ENCODE measurements around the gene MFAP5.
A peak's percentile ranks its signal among the peaks of the same experiment; 100 is the strongest.

DNA sequence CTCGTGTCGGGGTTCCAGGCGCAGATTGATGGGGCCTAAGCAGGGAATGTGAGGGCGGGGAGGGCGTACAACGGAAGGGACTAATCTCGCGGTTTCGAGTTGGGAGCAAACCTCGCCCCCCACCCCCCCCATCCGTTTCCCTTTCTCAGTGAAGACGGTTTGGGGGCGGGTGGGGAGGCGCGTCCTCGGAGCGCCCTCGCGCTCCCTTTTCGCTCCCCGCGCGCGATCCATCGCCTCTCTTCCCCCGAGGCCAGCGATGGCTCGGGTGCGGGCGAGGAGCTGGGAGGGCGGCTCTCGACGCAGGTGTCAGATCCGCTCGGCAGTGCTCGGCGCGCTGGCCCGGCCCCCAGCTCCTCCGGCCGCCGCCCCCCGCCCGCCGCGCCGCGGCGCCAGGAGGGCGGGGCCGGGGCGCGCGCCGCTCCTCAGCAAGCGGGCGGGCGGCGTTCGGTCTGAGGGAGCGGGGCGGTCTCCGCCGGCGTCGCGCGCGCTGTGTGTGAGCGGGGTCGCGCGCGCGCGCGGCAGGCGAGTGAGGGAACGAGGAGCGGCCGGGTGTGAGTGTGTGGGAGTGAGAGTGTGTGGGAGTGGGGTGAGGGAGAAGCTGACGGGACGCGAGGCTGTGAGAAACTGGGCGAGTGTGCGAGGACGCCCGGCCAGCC, 35.0 kb upstream of the MFAP5 start, which contains the start of gene RIMKLB:
- TF ChIP-seq, protein P1, sequence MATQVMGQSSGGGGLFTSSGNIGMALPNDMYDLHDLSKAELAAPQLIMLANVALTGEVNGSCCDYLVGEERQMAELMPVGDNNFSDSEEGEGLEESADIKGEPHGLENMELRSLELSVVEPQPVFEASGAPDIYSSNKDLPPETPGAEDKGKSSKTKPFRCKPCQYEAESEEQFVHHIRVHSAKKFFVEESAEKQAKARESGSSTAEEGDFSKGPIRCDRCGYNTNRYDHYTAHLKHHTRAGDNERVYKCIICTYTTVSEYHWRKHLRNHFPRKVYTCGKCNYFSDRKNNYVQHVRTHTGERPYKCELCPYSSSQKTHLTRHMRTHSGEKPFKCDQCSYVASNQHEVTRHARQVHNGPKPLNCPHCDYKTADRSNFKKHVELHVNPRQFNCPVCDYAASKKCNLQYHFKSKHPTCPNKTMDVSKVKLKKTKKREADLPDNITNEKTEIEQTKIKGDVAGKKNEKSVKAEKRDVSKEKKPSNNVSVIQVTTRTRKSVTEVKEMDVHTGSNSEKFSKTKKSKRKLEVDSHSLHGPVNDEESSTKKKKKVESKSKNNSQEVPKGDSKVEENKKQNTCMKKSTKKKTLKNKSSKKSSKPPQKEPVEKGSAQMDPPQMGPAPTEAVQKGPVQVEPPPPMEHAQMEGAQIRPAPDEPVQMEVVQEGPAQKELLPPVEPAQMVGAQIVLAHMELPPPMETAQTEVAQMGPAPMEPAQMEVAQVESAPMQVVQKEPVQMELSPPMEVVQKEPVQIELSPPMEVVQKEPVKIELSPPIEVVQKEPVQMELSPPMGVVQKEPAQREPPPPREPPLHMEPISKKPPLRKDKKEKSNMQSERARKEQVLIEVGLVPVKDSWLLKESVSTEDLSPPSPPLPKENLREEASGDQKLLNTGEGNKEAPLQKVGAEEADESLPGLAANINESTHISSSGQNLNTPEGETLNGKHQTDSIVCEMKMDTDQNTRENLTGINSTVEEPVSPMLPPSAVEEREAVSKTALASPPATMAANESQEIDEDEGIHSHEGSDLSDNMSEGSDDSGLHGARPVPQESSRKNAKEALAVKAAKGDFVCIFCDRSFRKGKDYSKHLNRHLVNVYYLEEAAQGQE (IDR thresholded peaks at IDR 0.05; ENCODE audit: low read depth, low read length) = no peak
- TF ChIP-seq, protein P2, sequence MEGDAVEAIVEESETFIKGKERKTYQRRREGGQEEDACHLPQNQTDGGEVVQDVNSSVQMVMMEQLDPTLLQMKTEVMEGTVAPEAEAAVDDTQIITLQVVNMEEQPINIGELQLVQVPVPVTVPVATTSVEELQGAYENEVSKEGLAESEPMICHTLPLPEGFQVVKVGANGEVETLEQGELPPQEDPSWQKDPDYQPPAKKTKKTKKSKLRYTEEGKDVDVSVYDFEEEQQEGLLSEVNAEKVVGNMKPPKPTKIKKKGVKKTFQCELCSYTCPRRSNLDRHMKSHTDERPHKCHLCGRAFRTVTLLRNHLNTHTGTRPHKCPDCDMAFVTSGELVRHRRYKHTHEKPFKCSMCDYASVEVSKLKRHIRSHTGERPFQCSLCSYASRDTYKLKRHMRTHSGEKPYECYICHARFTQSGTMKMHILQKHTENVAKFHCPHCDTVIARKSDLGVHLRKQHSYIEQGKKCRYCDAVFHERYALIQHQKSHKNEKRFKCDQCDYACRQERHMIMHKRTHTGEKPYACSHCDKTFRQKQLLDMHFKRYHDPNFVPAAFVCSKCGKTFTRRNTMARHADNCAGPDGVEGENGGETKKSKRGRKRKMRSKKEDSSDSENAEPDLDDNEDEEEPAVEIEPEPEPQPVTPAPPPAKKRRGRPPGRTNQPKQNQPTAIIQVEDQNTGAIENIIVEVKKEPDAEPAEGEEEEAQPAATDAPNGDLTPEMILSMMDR (IDR thresholded peaks at IDR 0.05) = no peak
- TF ChIP-seq TAF1 (IDR thresholded peaks at IDR 0.05; ENCODE audit: borderline replicate concordance, low read depth, low read length) = peak; percentile 45; the same call in 1 of the 2 replicates
- peak; percentile 97 for TF ChIP-seq CHD2 (IDR thresholded peaks at IDR 0.05; ENCODE audit: low read length, partially characterized antibody)
- peak; percentile 4; the same call in 1 of the 2 replicates for TF ChIP-seq GABPA (IDR thresholded peaks at IDR 0.05; ENCODE audit: low read depth)
- TF ChIP-seq POLR2AphosphoS5 (IDR thresholded peaks at IDR 0.05; ENCODE audit: low read depth, low read length) = peak; percentile 36; the same call in 1 of the 2 replicates
- peak; percentile 63; the same call in 1 of the 2 replicates for TF ChIP-seq SIN3A (IDR thresholded peaks at IDR 0.05; ENCODE audit: borderline replicate concordance, low read depth, low read length)
- TF ChIP-seq SMC3 (IDR thresholded peaks at IDR 0.05; ENCODE audit: low read depth, low read length) = no peak
